Endothelial cell (in vitro differentiated cells): ENCODE measurements around the gene DYRK4. TPM values are rescaled to one million over a fixed set of nuclear protein-coding genes. Genes with fewer than 3 reads are reported as not detected.

Source experiments
- DNase-seq: peaks from one replicate; pipeline ENCODE4 v3.0.0; 2021; ENCODE audit warnings: low spot score
- H3K27ac Mint-ChIP-seq: one replicate; pipeline ENCODE4 v1.8.0; 2021; ENCODE audit warnings: mixed read lengths, inconsistent platforms; ENCODE audit not compliant: unreplicated experiment
- H3K27me3 Mint-ChIP-seq: one replicate; pipeline ENCODE4 v1.8.0; 2021; ENCODE audit warnings: mild to moderate bottlenecking, moderate library complexity, mixed read lengths, inconsistent platforms; ENCODE audit not compliant: unreplicated experiment
- H3K36me3 Mint-ChIP-seq: one replicate; pipeline ENCODE4 v1.8.0; 2021; ENCODE audit warnings: mild to moderate bottlenecking, low read depth, mixed read lengths, inconsistent platforms; ENCODE audit not compliant: unreplicated experiment
- H3K4me1 Mint-ChIP-seq: one replicate; pipeline ENCODE4 v1.8.0; 2021; ENCODE audit warnings: mild to moderate bottlenecking, mixed read lengths, inconsistent platforms; ENCODE audit not compliant: unreplicated experiment
- H3K4me3 Mint-ChIP-seq: one replicate; pipeline ENCODE4 v1.8.0; 2021; ENCODE audit warnings: mild to moderate bottlenecking, mixed read lengths, inconsistent platforms; ENCODE audit not compliant: unreplicated experiment
- H3K9me3 Mint-ChIP-seq: one replicate; pipeline ENCODE4 v1.8.0; 2021; ENCODE audit warnings: mixed read lengths, inconsistent platforms; ENCODE audit not compliant: unreplicated experiment
- CTCF ChIP-seq: fragments of 200-600 bp; sonication (generic); IDR thresholded peaks from one replicate; pipeline ENCODE4 v1.5.0; 2021; ENCODE audit warnings: antibody characterized with exemption; ENCODE audit not compliant: unreplicated experiment
- total RNA-seq: library from RNA; stranded (reverse); fragmentation: NEBNext Ultra II Directional; extraction: Animal tissue kit (Norgen Biotek cat#: 25700); gene quantifications from one replicate; pipeline ENCODE4 v1.2.1, GENCODE V29; 2021; ENCODE audit not compliant: unreplicated experiment

The DYRK4 gene
- total RNA-seq, 1 donor from 2014 or later, result 188 TPM

DNA sequence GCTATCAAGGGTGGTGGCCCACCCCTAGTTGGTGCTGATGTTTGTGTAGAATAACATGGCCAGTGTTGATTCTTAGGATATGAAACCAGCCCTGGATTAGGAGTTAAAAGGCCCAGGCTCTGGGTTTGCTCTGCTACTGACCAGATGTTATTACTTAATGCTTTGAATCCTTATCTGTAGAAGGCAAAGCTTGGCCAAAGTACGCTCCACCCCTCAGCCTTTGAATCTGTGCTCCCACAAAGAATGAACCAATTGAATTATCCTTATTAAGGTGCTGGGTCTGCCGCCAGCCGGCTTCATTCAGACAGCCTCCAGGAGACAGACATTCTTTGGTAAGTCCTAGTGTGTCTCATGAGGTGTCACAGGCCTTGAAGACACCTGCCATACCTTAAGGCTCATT lies 45.0 kb downstream of the DYRK4 start:
- H3K9me3 Mint-ChIP-seq, result no peaks in the 10 kb centered on the region
- H3K4me1 Mint-ChIP-seq, result peaks cover 6% of the 10 kb centered on the region
- no peak for DNase-seq
- no peak overlapping the region for H3K27ac Mint-ChIP-seq
- H3K4me3 Mint-ChIP-seq, result no peak overlapping the region
- no peak for TF ChIP-seq CTCF
- peaks cover 43% of the 10 kb centered on the region for H3K36me3 Mint-ChIP-seq
- peaks cover 1% of the 10 kb centered on the region for H3K27me3 Mint-ChIP-seq

DNA sequence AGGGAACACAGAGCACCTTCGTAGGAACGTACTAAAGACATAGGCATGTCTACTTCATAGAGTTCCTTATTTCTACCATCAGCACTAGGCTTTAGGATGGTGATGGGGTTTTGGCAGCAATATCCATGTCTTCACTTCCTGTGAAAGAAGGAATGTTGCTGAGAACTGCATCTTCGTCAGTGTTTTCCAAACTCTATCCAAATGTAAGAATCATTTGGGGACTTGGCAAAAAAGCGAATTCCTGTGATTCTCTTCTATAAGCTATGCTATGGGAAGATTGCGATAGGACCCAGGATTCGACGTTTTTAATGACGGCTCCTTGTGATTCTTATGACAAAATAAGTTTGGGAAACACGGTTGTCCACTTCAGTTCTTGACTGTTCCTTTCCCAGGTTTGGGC lies 47.1 kb downstream of the DYRK4 start:
- peaks cover 6% of the 10 kb centered on the region for H3K4me1 Mint-ChIP-seq
- TF ChIP-seq CTCF, result no peak
- H3K27ac Mint-ChIP-seq, result no peak overlapping the region
- no peak overlapping the region for H3K4me3 Mint-ChIP-seq
- peaks cover 58% of the 10 kb centered on the region for H3K36me3 Mint-ChIP-seq
- no peaks in the 10 kb centered on the region for H3K9me3 Mint-ChIP-seq
- peaks cover 1% of the 10 kb centered on the region for H3K27me3 Mint-ChIP-seq
- DNase-seq, result no peak

DNA sequence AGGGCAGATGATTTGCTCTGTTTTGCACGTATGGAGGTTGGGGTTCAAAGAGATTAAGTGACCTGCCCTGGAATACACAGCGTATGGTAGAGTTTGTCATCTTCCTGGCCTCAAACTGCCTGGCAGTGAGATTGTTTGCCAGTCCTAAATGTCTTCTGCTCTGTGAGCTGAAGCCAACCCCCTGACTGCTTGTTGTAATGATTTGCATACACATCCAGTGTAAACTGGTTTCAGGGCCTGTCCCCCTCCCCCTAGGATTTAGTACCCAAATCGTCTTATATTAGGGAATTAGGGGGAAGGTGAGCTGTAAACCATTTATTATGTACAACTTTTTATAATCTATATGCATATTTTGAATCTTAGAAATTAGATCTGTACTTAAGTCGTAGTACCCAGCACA lies 48.5 kb downstream of the DYRK4 start:
- peaks cover 1% of the 10 kb centered on the region for H3K27me3 Mint-ChIP-seq
- H3K36me3 Mint-ChIP-seq, result peaks cover 57% of the 10 kb centered on the region
- H3K9me3 Mint-ChIP-seq, result no peaks in the 10 kb centered on the region
- TF ChIP-seq CTCF, result no peak
- H3K4me1 Mint-ChIP-seq, result no peaks in the 10 kb centered on the region
- H3K4me3 Mint-ChIP-seq, result no peak overlapping the region
- H3K27ac Mint-ChIP-seq, result no peak overlapping the region
- DNase-seq, result no peak

DNA sequence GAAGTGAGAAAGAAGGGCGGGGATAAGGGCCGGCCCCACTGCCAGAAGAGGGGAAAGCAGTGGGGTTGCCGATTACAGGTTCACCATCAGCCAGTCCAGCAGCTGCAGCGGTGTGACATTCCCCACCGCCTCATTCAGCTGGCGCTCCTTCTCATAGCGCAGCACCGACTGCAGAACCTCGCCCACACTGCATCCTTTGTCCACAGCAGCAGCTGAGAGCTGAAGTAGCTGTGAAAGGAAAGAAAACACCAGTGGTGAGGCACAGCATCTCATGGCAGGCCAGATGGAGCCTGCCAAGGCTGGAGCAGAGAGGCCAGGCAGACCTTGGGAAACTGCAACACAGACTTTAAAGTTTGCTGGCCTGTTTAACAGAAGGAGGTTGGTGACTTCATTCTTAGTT lies 53.7 kb downstream of the DYRK4 start:
- Mint-ChIP-seq H3K4me1 (no peaks in the 10 kb centered on the region), H3K27ac (no peak overlapping the region), H3K4me3 (no peak overlapping the region), H3K36me3 (peaks cover 28% of the 10 kb centered on the region), H3K9me3 (no peaks in the 10 kb centered on the region), H3K27me3 (peaks cover 2% of the 10 kb centered on the region)
- TF ChIP-seq CTCF, result no peak
- no peak for DNase-seq

DNA sequence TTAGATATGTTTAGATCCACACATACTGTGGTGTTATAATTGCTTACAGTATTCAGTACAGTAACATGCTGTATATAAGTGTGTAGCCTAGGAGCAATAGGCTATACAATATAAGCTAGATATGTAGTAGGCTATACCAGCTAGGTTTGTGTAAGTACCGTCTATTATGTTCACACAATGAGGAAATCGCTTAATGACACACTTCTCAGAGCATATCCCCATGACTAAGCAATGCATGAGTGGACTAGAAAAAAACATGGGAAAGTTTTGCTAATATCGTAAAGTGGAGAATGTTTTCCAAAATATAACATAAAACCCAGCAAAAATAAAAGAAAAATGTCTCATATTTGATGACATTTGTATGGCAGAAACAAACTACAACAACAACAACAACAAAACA lies 59.5 kb downstream of the DYRK4 start:
- Mint-ChIP-seq H3K27me3 (peaks cover 2% of the 10 kb centered on the region), H3K36me3 (peaks cover 4% of the 10 kb centered on the region), H3K4me3 (no peak overlapping the region), H3K9me3 (no peaks in the 10 kb centered on the region), H3K4me1 (no peaks in the 10 kb centered on the region), H3K27ac (no peak overlapping the region)
- DNase-seq, result no peak
- TF ChIP-seq CTCF, result no peak
